NCI-H748 treated with DMSO at 0.1 percent for 48 hours (cell line): Measurements from ENCODE around the gene SEMA4C.

ENCODE experiments used
- DNase-seq: peaks from one replicate; lab custom pipeline; 2025; lab: John Stamatoyannopoulos, UW

Gene SEMA4C

GRCh38 chr2:96842600-96842999 lies 27.3 kb downstream of the SEMA4C start:
- no peak for DNase-seq

DNA sequence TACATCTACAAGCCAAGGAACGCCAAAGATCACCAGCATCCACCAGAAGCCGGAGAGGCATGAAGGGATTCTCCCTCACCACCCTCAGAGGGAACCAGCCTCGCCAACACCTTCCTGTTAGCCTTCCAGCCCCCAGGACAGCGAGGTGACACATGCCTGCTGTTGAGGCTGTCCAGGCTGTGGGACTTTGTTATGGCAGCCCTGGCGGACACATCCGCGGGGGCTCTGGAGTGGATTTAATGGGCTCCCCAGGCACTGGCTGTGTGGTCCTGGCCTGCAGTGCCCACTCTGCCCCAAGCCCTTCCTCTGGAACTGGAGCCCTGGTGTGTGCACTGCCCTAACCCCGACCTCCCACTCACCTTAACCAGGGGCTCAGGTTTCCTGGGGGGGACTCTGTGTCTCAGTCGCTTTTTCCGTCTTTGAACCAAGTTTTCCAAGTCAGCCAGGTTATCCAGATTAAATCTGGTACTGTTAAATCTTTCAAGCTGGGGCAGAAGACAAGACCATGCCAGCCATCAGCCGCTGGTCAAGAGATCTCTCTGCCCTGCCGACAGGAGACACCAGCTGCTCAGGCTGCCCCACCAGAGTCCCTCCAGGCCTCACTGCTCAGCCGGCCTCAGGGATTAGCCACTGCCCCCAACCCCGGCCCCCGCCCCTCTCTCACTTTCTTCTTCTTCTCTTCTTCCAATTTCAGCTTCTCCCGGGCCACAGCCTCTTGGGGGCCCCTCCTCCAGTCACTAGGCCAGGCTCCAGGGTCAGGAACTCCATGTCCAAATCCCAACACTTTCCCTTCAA lies 28.0 kb downstream of the SEMA4C start:
- no peak for DNase-seq

DNA sequence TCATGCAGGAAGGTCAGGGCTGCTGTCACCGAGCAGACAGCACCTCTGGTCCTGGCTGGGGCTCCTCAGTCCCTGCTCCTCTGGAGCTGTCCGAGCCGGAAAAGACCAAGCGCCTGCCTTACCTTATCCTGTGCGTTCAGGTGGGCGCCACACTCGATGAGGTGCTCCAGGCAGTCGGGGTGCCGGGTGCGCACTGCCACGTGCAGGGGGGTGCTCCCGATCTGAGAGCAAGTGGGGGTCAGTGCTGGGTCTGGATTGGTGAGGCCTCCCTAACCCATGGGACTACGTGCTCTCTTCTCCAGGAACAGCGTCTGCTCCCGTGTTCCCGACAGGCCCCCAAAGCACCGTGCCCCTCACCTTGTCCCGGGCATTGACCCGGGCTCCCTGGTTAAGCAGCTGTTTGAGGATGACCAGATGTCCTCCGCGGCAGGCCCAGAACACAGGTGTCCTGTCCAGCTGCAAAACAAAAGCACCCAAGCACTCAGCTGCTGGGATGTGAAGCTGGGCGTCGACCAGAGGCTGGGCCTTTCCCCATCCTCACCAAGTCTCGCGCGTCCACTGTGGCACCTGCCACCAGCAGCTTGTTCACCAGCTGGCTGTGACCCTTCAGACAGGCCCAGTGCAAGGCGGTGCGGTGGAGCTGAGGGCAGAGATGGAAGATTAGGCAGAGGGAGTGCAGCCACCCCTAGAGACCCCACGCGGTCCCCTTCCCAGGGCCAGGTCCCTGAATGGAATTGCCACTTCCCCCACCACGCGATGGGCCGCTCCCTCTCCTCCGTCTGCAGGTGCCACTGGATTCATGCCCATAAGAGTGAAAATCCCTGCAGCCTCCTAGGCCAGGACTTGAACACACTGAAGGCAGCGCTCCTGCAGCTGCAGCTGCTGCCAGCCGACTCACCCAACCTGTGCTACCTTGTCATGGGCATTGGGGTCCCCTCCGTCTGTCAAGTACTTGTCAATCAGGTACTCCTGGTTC lies 29.7 kb downstream of the SEMA4C start:
- no peak for DNase-seq

- DNase-seq: no peak
These were observed 30.5 kb downstream of the SEMA4C start for GRCh38 chr2:96839293-96839874.

DNA sequence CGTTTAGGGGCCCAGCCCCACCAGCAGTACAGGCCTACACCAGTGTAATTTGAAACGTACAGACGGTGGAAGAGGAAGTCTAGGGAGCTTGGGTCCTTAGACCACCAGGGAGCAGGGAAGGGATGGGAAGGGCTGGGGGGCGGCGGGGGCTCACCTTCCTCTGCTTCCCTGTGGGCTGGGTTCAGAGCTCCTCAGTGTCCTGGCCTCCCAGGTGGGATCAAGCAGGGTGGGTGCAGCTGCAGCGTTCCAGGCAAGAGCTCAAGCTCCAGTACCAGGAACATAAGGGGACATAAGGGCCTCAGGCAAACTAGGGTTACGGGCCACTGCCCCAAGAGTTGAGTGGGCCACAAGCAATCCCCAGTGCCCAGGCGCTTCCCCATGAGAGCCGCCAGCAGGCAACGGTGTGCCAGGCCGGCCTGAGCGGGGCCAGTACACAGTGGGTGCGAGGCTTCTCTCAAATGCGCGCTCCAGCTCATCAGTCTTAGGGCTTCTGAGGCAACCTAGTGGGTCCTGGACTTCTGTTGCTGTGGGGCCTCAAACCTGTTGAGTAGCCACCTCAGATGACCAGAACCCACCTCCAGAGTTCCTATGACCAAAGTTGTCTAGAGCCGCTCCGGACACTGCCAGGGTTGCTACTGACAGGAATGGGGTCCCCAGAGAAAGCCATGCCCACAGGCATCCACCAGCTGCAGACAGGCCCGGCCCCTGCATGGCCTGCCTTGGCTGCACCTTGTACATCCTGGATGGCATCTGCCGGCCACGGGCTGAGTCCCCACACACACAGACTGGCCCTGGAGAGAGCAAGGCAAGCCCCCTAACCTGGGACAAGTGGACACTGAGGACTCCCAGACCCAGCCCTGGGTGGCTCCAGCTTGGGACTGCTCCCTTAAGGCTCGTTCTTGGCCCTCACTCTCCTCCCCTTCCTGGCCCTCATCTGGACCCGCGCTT lies 31.3 kb downstream of the SEMA4C start:
- no peak for DNase-seq

- DNase-seq: no peak
These were observed 32.3 kb downstream of the SEMA4C start for GRCh38 chr2:96837575-96837974.

DNA sequence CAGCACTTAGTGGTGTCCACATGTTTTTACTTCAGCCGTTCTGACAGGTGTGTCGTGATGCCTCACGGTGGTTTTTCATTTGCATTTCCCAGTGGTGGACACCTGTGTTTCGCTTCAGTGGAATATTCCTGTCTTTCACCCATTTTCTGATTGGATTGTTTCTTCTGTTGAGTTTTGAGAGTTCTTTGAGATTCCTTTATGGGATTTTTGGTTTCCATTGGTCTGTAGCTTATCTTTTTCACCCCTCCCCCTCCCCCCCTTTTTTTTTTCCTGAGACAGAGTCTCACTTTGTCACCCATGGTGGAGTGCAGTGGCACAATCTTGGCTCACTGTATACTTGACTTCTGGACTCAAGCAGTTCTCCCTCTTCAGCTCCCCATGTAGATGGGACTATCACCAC lies 34.0 kb downstream of the SEMA4C start:
- DNase-seq: no peak

- DNase-seq: no peak
These were observed 36.9 kb downstream of the SEMA4C start for GRCh38 chr2:96832754-96833507.

GRCh38 chr2:96832408-96832753 lies 37.5 kb downstream of the SEMA4C start:
- no peak for DNase-seq

DNA sequence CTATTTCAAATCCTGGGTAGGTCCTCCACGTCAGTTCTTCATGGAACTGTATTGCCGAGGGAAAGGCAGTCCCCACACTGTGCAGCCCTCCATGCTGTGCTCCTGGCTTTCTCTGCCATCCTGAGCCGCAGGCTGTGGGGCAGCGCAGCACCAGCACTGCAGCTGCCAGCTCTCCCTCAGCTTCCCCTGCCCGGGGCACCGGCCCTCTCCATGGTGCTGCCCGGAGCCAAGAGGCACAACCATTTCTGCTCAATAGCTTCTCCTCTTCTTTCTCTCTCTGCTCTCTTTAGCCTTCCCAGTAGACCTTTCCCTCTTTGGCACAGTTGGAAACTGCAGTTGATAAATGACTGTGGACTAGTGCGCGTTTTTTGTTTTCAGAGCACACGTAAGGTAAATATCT lies 38.2 kb downstream of the SEMA4C start:
- no peak for DNase-seq

- DNase-seq: no peak
These were observed 39.8 kb downstream of the SEMA4C start for GRCh38 chr2:96830044-96830562.

DNA sequence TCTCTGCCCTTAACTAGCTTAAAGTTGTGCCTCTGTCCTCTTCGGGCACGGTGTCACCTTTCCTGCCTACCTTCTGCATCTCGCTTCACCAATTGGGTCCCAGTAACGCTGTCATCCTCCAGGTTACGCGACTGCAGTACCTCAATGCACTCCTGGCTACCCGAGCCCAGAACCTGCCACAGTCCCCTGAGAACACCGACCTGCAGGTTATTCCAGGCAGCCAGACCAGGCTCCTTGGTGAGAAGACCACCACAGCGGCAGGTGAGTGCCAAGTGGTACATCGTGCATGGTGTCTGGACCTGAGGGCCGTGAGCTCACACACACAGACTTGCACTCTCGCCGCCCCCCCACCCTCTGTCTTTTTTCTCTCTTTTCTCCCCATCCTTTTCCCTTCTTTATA lies 41.0 kb downstream of the SEMA4C start:
- no peak for DNase-seq

DNA sequence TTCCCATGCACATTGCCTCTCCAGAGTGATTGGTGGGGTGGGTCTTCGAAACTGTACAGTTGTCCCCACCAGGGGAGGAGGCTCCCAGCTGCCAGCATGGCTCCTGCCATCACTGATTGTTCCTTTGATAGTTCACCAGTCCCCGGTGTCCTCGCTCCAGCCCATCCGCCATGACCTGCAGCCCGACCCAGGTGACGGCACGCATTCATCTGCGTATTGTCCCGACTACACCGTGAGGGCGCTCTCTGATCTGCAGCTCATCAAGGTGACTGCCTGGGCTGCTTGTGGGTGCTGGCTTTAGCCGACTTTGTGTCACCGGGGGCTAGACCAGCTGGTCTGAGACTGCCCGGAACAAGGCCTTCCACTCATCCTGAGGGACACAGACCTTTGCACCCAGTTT lies 41.4 kb downstream of the SEMA4C start:
- no peak for DNase-seq

- no peak for DNase-seq
These were observed 43.2 kb downstream of the SEMA4C start for GRCh38 chr2:96826546-96827278.

- DNase-seq: no peak
These were observed 44.8 kb downstream of the SEMA4C start for GRCh38 chr2:96825057-96825456.

- DNase-seq: no peak
These were observed 45.6 kb downstream of the SEMA4C start for GRCh38 chr2:96824079-96824870.

DNA sequence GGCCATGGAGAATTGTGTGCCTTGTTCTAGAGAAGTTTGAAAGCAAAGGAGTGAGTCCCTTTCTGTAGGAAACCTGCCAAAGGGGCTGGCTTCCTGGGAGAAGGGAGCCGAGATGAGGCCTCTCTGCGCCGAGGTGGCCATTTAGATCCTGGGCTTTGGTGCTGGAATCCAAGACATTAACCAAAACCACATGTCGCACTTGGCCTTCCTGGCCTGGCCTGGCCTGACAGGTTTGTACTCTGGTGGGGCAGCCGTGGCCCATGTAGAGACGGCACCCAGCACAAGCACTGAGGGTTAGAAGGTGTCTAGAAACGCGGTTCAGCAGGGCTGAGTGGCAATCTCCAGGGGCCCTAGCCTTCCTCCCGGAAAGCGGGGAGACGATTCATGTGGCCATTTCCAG lies 46.7 kb downstream of the SEMA4C start:
- DNase-seq: no peak

DNA sequence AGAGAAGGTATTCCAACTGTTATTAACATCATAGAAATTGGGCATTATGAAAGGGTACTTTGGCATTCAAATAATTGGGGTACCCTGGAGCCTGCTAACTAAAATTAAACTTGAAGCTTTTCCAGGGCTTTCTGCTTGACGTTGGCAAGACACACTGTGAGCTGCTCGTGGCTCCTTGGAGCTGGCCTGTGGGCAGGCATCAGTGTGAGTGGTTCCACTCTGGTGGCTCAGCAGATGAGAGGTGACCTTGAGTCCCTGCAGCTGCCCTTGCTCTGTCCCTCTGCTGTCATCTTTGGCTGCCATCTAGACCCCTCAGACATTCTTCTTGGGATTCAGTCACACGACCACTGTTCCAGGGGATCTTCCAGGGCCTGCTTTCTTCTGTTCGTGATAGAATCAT lies 47.1 kb downstream of the SEMA4C start:
- no peak for DNase-seq

DNA sequence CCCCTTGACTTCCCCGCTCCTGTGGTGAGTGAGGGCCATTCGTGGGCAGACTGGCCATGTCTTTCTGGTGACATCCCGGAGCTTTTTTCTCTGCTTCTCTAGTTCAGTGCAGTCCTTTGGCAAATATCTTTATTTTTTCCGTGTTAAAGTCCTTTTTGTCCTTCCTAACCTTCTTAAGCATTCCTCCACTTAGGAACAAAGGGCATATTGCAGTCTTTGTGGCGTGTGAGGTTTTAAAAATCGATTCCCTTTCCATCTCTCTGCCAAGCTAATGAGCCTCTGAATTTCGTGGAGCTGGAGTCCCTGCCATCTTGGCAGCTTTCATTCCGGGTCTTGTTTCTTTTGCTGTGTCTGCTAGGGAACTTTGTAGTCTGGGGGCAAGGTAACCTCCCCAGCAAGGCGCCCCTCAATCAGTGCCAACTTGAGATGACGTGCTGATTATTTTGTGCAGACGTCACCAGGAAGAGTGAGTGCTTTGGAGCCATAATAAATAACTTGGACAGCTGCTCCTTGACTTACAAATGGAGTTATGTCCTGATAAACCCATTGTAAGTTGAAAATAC lies 48.7 kb downstream of the SEMA4C start:
- no peak for DNase-seq
